Bronchial epithelial cell (primary cell): ENCODE measurements around the gene PI4KA. TPM values are rescaled to one million over a fixed set of nuclear protein-coding genes. Genes with fewer than 3 reads are reported as not detected.
"Not testable (repeated sequence)": the region's sequence is repeated elsewhere in the genome, so short reads cannot be mapped to it uniquely, and the experiment has no call there.

Experiments used
- DNase-seq: peaks from one replicate; pipeline ENCODE4 v3.0.0-alpha.2; 2010; ENCODE audit warnings: low read depth
- FAIRE-seq: peaks from 2 replicates; lab custom pipeline; 2011; peaks lifted over from hg19 to GRCh38; lab: Jason Lieb, UNC
- H3K27me3 ChIP-seq: 2 replicates; pipeline ENCODE4 v1.5.1; 2011; ENCODE audit warnings: low read length; ENCODE audit not compliant: control insufficient read depth, insufficient read depth
- H3K36me3 ChIP-seq: 2 replicates; pipeline ENCODE4 v1.5.1; 2011; ENCODE audit warnings: low read length; ENCODE audit not compliant: control insufficient read depth, insufficient read depth
- H3K4me3 ChIP-seq: 2 replicates; pipeline ENCODE4 v1.5.1; 2011; ENCODE audit warnings: mild to moderate bottlenecking, low read depth, low read length, control low read depth
- CTCF ChIP-seq: IDR thresholded peaks from 2 replicates; pipeline ENCODE4 v1.5.1; 2011; ENCODE audit warnings: mild to moderate bottlenecking, moderate library complexity, low read length, control low read depth, inconsistent platforms; ENCODE audit not compliant: insufficient read depth, severe bottlenecking
- total RNA-seq: library from RNA; depleted of rRNA; stranded (reverse); fragments of >200 nt; gene quantifications from 2 replicates; pipeline ENCODE4 v1.2.1, GENCODE V29; 2014

Gene PI4KA
- total RNA-seq, 1 donor from 2014 or later, result 9.5 TPM

GRCh38 chr22:20903093-20903492, 44.5 kb upstream of the PI4KA start:
- Histone ChIP-seq H3K27me3 (no peaks in the 10 kb centered on the region), H3K36me3 (no peaks in the 10 kb centered on the region), H3K4me3 (no peak overlapping the region)
- FAIRE-seq (peak; percentile 75), DNase-seq (no peak)
- TF ChIP-seq CTCF, result no peak

- not testable (repeated sequence) for FAIRE-seq, DNase-seq, H3K4me3 ChIP-seq, H3K36me3 ChIP-seq, H3K27me3 ChIP-seq
These were observed 42.8 kb upstream of the PI4KA start for GRCh38 chr22:20901093-20902033.

GRCh38 chr22:20899827-20900423, 41.3 kb upstream of the PI4KA start:
- no peak for TF ChIP-seq CTCF
- no peaks in the 10 kb centered on the region for H3K36me3 ChIP-seq
- FAIRE-seq (no peak), DNase-seq (no peak)
- H3K4me3 ChIP-seq, result no peak overlapping the region
- H3K27me3 ChIP-seq, result no peaks in the 10 kb centered on the region

GRCh38 chr22:20897737-20898136, 39.1 kb upstream of the PI4KA start:
- H3K27me3 ChIP-seq, result not testable (repeated sequence)

GRCh38 chr22:20890975-20891374, 32.4 kb upstream of the PI4KA start:
- no peak for DNase-seq
- no peak for FAIRE-seq
- Histone ChIP-seq H3K36me3 (peaks cover 5% of the 10 kb centered on the region), H3K27me3 (no peaks in the 10 kb centered on the region), H3K4me3 (no peak overlapping the region)
- no peak for TF ChIP-seq CTCF

More at GRCh38 chr22:20897737-20898136, 39.1 kb upstream of the PI4KA start:
- FAIRE-seq, DNase-seq, H3K36me3 ChIP-seq, H3K4me3 ChIP-seq: not testable (repeated sequence)

GRCh38 chr22:20889904-20890540, 31.4 kb upstream of the PI4KA start:
- no peak for FAIRE-seq
- no peak for TF ChIP-seq CTCF
- DNase-seq, result no peak
- Histone ChIP-seq H3K36me3 (peaks cover 5% of the 10 kb centered on the region), H3K27me3 (no peaks in the 10 kb centered on the region), H3K4me3 (no peak overlapping the region)
